Measurements from ENCODE around the gene DIS3L2. TPM values are rescaled to one million over a fixed set of nuclear protein-coding genes. Genes with fewer than 3 reads are reported as not detected.
A peak's percentile ranks its signal among the peaks of the same experiment; 100 is the strongest.

The DIS3L2 gene
- total and polyA plus RNA-seq, 8 donors = 13.0 to 24.0 (median 16.8) TPM

- intact Hi-C loops (cut with DNase I) = no loop called here
- H3K4me1 ChIP-seq = no peaks in the 10 kb centered on the region
- no peak for TF ChIP-seq CTCF (IDR thresholded peaks at IDR 0.05)
- H3K36me3 ChIP-seq = no peaks in the 10 kb centered on the region
- no peaks in the 10 kb centered on the region for H3K9me3 ChIP-seq
- FAIRE-seq = no peak
- H3K4me3 ChIP-seq = no peak overlapping the region
- no peak overlapping the region for H3K27ac ChIP-seq
- WGBS, 2 donors = 64 to 65% methylated on average over 3 of the region's 3 CpGs
- no peak for ATAC-seq
- DNase-seq = no peak
- no peaks in the 10 kb centered on the region for H3K27me3 ChIP-seq
Observed at GRCh38 chr2:232116852-232117251, 155.3 kb downstream of the DIS3L2 start.

DNA sequence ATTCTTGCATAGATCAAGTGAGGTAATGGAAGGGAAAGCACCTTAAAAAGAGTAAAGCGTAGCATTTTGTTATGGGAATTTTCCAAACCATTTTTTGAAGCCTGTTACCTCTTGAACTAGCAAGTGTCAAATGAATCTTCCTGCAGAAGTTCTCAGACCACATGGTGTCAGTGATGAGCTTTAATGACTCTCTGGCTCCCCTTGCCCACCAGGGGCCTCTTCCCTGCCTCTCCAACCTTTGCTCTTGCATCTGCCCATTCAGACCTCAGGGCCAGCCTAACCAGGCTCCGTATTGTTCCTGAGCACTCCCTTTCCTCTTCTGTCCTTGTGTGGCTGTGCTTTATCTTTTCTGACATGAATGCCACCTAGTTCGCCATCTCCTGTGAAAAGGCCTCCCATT lies 155.9 kb downstream of the DIS3L2 start:
- Histone ChIP-seq H3K27ac (no peak overlapping the region), H3K9me3 (no peaks in the 10 kb centered on the region), H3K36me3 (no peaks in the 10 kb centered on the region), H3K4me3 (no peak overlapping the region), H3K27me3 (no peaks in the 10 kb centered on the region), H3K4me1 (no peaks in the 10 kb centered on the region)
- FAIRE-seq = no peak
- intact Hi-C loops (cut with DNase I) = no loop called here
- TF ChIP-seq CTCF (IDR thresholded peaks at IDR 0.05) = no peak
- WGBS, 2 donors = 96 to 98% methylated on average over 3 of the region's 3 CpGs
- no peak for DNase-seq
- ATAC-seq = no peak

GRCh38 chr2:232120911-232121310 lies 159.4 kb downstream of the DIS3L2 start:
- H3K9me3 ChIP-seq = no peaks in the 10 kb centered on the region
- no peak for TF ChIP-seq CTCF (IDR thresholded peaks at IDR 0.05)
- no peak overlapping the region for H3K4me3 ChIP-seq
- DNase-seq = no peak
- intact Hi-C loops (cut with DNase I) = no loop called here
- no peaks in the 10 kb centered on the region for H3K36me3 ChIP-seq
- no peak overlapping the region for H3K27ac ChIP-seq
- no peak for FAIRE-seq
- H3K4me1 ChIP-seq = no peaks in the 10 kb centered on the region
- ATAC-seq = no peak
- H3K27me3 ChIP-seq = no peaks in the 10 kb centered on the region

DNA sequence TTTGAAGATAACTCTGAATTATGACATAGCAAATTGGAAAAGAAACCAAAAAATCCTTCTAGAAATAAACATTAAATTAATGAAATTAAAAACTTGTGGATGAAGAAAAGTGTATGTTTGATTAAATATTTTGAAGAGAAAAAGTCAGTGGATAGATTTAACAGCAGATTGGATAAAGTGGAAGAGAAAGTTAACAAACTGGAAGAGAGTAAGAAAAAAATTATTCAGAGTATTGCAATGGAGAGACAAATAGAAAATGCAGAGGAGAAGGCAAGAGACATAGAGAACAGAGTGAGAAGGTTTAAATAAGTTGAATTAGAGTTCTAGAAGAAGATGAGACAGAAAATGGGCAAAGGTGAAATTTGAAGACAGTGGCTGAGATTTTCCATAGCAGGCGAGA lies 162.8 kb downstream of the DIS3L2 start:
- H3K4me1 ChIP-seq = peaks cover 0 to 9% (median 0%) of the 10 kb centered on the region in 3 donors
- no peak for DNase-seq

More for the DNA sequence above, 162.8 kb downstream of the DIS3L2 start:
- intact Hi-C loops (cut with DNase I) = no loop called here
- H3K27me3 ChIP-seq = no peaks in the 10 kb centered on the region
- no peak overlapping the region for H3K27ac ChIP-seq
- FAIRE-seq (peak; percentile 23), ATAC-seq (no peak)
- H3K4me3 ChIP-seq = no peak overlapping the region
- no peaks in the 10 kb centered on the region for H3K36me3 ChIP-seq
- 95 to 100% methylated on average over 1 of the region's 1 CpG for WGBS, 2 donors
- no peaks in the 10 kb centered on the region for H3K9me3 ChIP-seq
- TF ChIP-seq CTCF (IDR thresholded peaks at IDR 0.05) = no peak

All from pancreas (tissue), 10 donors.